Esophagus squamous epithelium (tissue), 5 donors: ENCODE results near the gene STT3A. TPM values are rescaled to one million over a fixed set of nuclear protein-coding genes. Genes with fewer than 3 reads are reported as not detected.

Experiments
- DNase-seq: peaks from one replicate; lab custom pipeline; 2025; lab: John Stamatoyannopoulos, UW
- H3K27ac ChIP-seq, 4 donors: fragments of 200-600 bp; sonication (generic); one replicate each; pipeline ENCODE4 v1.5.1; 2016 to 2019; ENCODE audit warnings: mild to moderate bottlenecking in 1 of 4
- H3K27me3 ChIP-seq, 4 donors: fragments of 200-600 bp; sonication (generic); 1 replicate in 3 of 4; 2 replicates in 1 of 4; pipeline versions ENCODE4 v1.5.1 to v1.6.0; 2017 to 2021; ENCODE audit warnings: antibody characterized with exemption in 1 of 4
- H3K36me3 ChIP-seq, 3 donors: fragments of 200-600 bp; sonication (generic); one replicate each; pipeline ENCODE4 v1.5.1; 2016 to 2019
- H3K4me1 ChIP-seq, 3 donors: fragments of 200-600 bp; sonication (generic); one replicate each; pipeline ENCODE4 v1.5.1; 2017 to 2019
- H3K4me3 ChIP-seq, 4 donors: fragments of 200-600 bp; sonication (generic); 1 replicate in 3 of 4; 2 replicates in 1 of 4; pipeline ENCODE4 v1.5.1; 2016 to 2019; ENCODE audit warnings: mild to moderate bottlenecking in 2 of 4, moderate library complexity in 1 of 4
- H3K9me3 ChIP-seq, 3 donors: fragments of 200-600 bp; sonication (generic); one replicate each; pipeline ENCODE4 v1.5.1; 2016 to 2019
- CTCF ChIP-seq, 6 experiments: fragments of 450-650 bp in 4 of 6; fragments of 200-600 bp in 2 of 6; sonication (generic) in 2 of 6; IDR thresholded peaks; one replicate each; pipeline ENCODE4 v1.5.1; 2016 to 2019; ENCODE audit warnings: antibody characterized with exemption in 6 of 6, mild to moderate bottlenecking in 4 of 6, moderate library complexity in 4 of 6
- POLR2A ChIP-seq, 4 donors: fragments of 450-650 bp; IDR thresholded peaks; one replicate each; pipeline ENCODE4 v1.6.1; 2017; ENCODE audit warnings: antibody characterized with exemption in 4 of 4, mild to moderate bottlenecking in 4 of 4, moderate library complexity in 3 of 4
- WGBS, 2 donors: methylation state at CpG; one replicate each; pipeline ENCODE4 v1.1.5; 2018; 5-methylcytosine and 5-hydroxymethylcytosine counted together
- intact Hi-C: fragments of 100-400 bp; cut with DNase I; formaldehyde crosslinking; loops from one replicate; pipeline ENCODE4 v1.15.0; 2022
- small RNA-seq, 4 donors: library from RNA; depleted of rRNA; stranded (forward); fragments of <200 nt; gene quantifications; one replicate each; pipeline ENCODE3, GENCODE V24; 2016
- total RNA-seq, 4 donors: library from RNA; depleted of rRNA; stranded (reverse); fragments of >200 nt; gene quantifications; one replicate each; pipeline ENCODE4 v1.1.0, GENCODE V29; 2016
- donor health status: DM: yes; HTN: yes; CAD: no.

STT3A gene
- total RNA-seq, 4 donors from 2014 or later, result 50.7 to 89.7 (median 67.2) TPM

DNA sequence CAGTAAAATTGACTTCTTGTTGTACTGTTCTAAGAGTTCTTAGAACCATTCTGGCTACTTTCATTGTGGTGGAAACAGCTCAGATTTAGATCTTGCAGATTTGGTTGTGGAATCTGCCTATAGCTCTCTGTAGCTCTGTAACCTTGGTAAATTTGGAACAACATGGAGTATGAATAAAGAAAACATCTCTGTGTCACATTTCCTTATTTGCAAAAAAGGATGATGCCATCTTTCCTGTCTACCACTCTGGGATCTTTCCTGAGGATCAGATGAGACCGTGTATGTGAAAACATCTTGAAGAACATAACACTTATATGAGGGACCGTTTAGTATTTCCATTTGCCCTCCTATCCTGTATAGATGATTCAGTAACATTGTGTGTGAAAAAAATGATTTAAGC is 78.9 kb downstream of the STT3A start:
- 76 to 90% methylated on average over 2 of the region's 2 CpGs for WGBS, 2 donors
- intact Hi-C loops, result no loop called here
- H3K4me3 ChIP-seq, result no peak overlapping the region

More for the DNA sequence above, 78.9 kb downstream of the STT3A start:
- no peaks in the 10 kb centered on the region for H3K4me1 ChIP-seq
- no peaks in the 10 kb centered on the region for H3K27me3 ChIP-seq
- no peaks in the 10 kb centered on the region for H3K9me3 ChIP-seq
- no peak for TF ChIP-seq POLR2A (IDR thresholded peaks at IDR 0.05)
- TF ChIP-seq CTCF (IDR thresholded peaks at IDR 0.05), result no peak
- no peak overlapping the region for H3K27ac ChIP-seq
- no peak for DNase-seq
- H3K36me3 ChIP-seq, result no peaks in the 10 kb centered on the region

Small RNAs within 50 kb of the gene (small RNA-seq; reads per million reads assigned to genes)
- gene RNU2-35P (0 reads per million in 4 donors), gene RNU6-1156P (0 reads per million in 4 donors)

Other genes starting within 250 kb of the STT3A start
- 10 to 100 TPM in 2 of 4 donors, 1 to 10 TPM in 1, not detected in 1; 7.6 to 19.3 (median 12.6) TPM for gene FEZ1, start 96.6 kb upstream of the STT3A start, total RNA-seq
- gene EI24, start 23.4 kb upstream of the STT3A start, total RNA-seq, result 100 to 1,000 TPM in 3 of 4 donors, 10 to 100 TPM in 1; 63.6 to 128 (median 107) TPM
- gene CHEK1, start 32.3 kb downstream of the STT3A start, total RNA-seq, result 10 to 100 TPM in 1 of 4 donors, 1 to 10 TPM in 3; 4.0 to 21.7 (median 7.5) TPM
- not detected for gene ACRV1, start 88.0 kb downstream of the STT3A start, total RNA-seq
- not detected for gene PATE1, start 153.4 kb downstream of the STT3A start, total RNA-seq
- 1 to 10 TPM in 1 of 4 donors, not detected in 3; 3.1 TPM for gene PATE2, start 186.0 kb downstream of the STT3A start, total RNA-seq
- not detected for gene PATE3, start 195.3 kb downstream of the STT3A start, total RNA-seq
- gene PATE4, start 240.5 kb downstream of the STT3A start, total RNA-seq, result not detected